K562 (cell line): ENCODE data around the gene OARD1. TPM values are rescaled to one million over a fixed set of nuclear protein-coding genes. Genes with fewer than 3 reads are reported as not detected.

ENCODE experiments used
- BRD9 ChIP-seq: fragments of 450-650 bp; IDR thresholded peaks from 2 replicates; pipeline ENCODE4 v1.6.1; 2018; ENCODE audit warnings: low read depth; ENCODE audit not compliant: partially characterized antibody
- CBX2 ChIP-seq: fragments of 200-600 bp; sonication (generic); IDR thresholded peaks from one replicate; pipeline ENCODE4 v1.6.1; 2012; ENCODE audit warnings: mild to moderate bottlenecking, low read length, inconsistent platforms; ENCODE audit not compliant: insufficient read depth, poor library complexity, severe bottlenecking
- CGGBP1 ChIP-seq: fragments of 250-450 bp; sonication (Bioruptor Pico); IDR thresholded peaks from 2 replicates; pipeline ENCODE4 v1.9.0; 2021; ENCODE audit warnings: mild to moderate bottlenecking
- CTCF ChIP-seq, 3 experiments: IDR thresholded peaks in 2 of 3; conservative IDR thresholded peaks in 1 of 3; 2 replicates each; pipeline ENCODE4 v1.5.1; 2011 to 2012; ENCODE audit warnings: low read length in 3 of 3, mild to moderate bottlenecking in 3 of 3, control low read depth in 2 of 3, improper control_type of control experiment in 1 of 3, inconsistent platforms in 1 of 3, low read depth in 1 of 3, mixed read lengths in 1 of 3, moderate library complexity in 1 of 3; ENCODE audit not compliant: insufficient read depth in 2 of 3
- DLX4 ChIP-seq: fragments of 250-450 bp; sonication (Bioruptor Pico); IDR thresholded peaks from 2 replicates; pipeline ENCODE4 v1.6.1; 2021; ENCODE audit warnings: mild to moderate bottlenecking
- ELF1 ChIP-seq: fragments of 200-800 bp; sonication (Bioruptor generic); IDR thresholded peaks from 2 replicates; pipeline ENCODE4 v1.6.1; 2016; ENCODE audit warnings: missing genetic modification characterization, missing compliant biosample characterization
- EP400 ChIP-seq: fragments of 450-650 bp; IDR thresholded peaks from 2 replicates; pipeline ENCODE4 v1.6.1; 2017; ENCODE audit warnings: antibody characterized with exemption, mild to moderate bottlenecking, moderate library complexity
- IRF2 ChIP-seq: sonication (generic); formaldehyde crosslinking; IDR thresholded peaks from 2 replicates; pipeline ENCODE4 v1.8.1; 2022; ENCODE audit warnings: mild to moderate bottlenecking, missing genetic modification reagents
- MAFF ChIP-seq: IDR thresholded peaks from 2 replicates; pipeline ENCODE4 v1.6.1; 2012; ENCODE audit warnings: low read length, improper control_type of control experiment
- MAFG ChIP-seq: fragments of 450-650 bp; conservative IDR thresholded peaks from 2 replicates; pipeline ENCODE4 v1.6.1; 2016; ENCODE audit warnings: missing genetic modification characterization, missing compliant biosample characterization
- NFIX ChIP-seq: fragments of 250-450 bp; sonication (Bioruptor Pico); IDR thresholded peaks from 2 replicates; pipeline ENCODE4 v1.4.0; 2020; ENCODE audit warnings: low read depth, mild to moderate bottlenecking, moderate library complexity
- PHF21A ChIP-seq: fragments of 450-650 bp; IDR thresholded peaks from 2 replicates; pipeline ENCODE4 v1.6.1; 2017; ENCODE audit warnings: low read depth, borderline replicate concordance
- POLR2AphosphoS2 ChIP-seq: IDR thresholded peaks from 2 replicates; pipeline ENCODE4 v1.6.1; 2012; ENCODE audit warnings: low read length, improper control_type of control experiment
- POU5F1 ChIP-seq: fragments of 150-350 bp; IDR thresholded peaks from 2 replicates; pipeline ENCODE4 v1.6.1; 2014; ENCODE audit warnings: borderline replicate concordance, low read length, low read depth, mild to moderate bottlenecking; ENCODE audit not compliant: partially characterized antibody
- PTRF ChIP-seq: fragments of 450-650 bp; IDR thresholded peaks from 2 replicates; pipeline ENCODE4 v1.6.1; 2016; ENCODE audit warnings: mild to moderate bottlenecking, missing genetic modification characterization, missing compliant biosample characterization
- SAP30 ChIP-seq: fragments of 200-600 bp; sonication (generic); IDR thresholded peaks from 2 replicates; pipeline ENCODE4 v1.6.1; 2012; ENCODE audit warnings: borderline replicate concordance, low read depth, mild to moderate bottlenecking, moderate library complexity, low read length, control low read depth, inconsistent platforms; ENCODE audit not compliant: insufficient read depth, poor library complexity, severe bottlenecking
- SIX5 ChIP-seq, 2 experiments: IDR thresholded peaks; 2 replicates each; pipeline ENCODE4 v1.6.1; 2011; ENCODE audit warnings: low read length in 2 of 2, borderline replicate concordance in 1 of 2, low read depth in 1 of 2, mild to moderate bottlenecking in 1 of 2, moderate library complexity in 1 of 2; ENCODE audit not compliant: insufficient read depth in 1 of 2
- TRIM28 ChIP-seq: fragments of 450-650 bp; IDR thresholded peaks from 2 replicates; pipeline ENCODE4 v1.6.1; 2017
- XRCC5 ChIP-seq: fragments of 200-400 bp; formaldehyde crosslinking; IDR thresholded peaks from 2 replicates; pipeline ENCODE4 v1.6.1; 2017; ENCODE audit warnings: low read depth, mild to moderate bottlenecking, low read length
- ZC3H4 ChIP-seq: sonication (generic); formaldehyde crosslinking; IDR thresholded peaks from 2 replicates; pipeline ENCODE4 v1.9.0; 2021; ENCODE audit warnings: missing genetic modification reagents, borderline replicate concordance
- ZFP1 ChIP-seq: fragments of 450-650 bp; formaldehyde crosslinking; IDR thresholded peaks from 2 replicates; pipeline ENCODE4 v1.4.0; 2020; ENCODE audit warnings: mild to moderate bottlenecking, mixed read lengths
- ZFP30 ChIP-seq: fragments of 250-450 bp; sonication (Bioruptor Pico); IDR thresholded peaks from 2 replicates; pipeline ENCODE4 v1.8.0; 2022; ENCODE audit warnings: moderate library complexity, mild to moderate bottlenecking, inconsistent platforms, borderline replicate concordance
- ZNF146 ChIP-seq: IDR thresholded peaks from one replicate; pipeline ENCODE4 v1.6.1; 2018; ENCODE audit warnings: missing compliant biosample characterization; ENCODE audit not compliant: unreplicated experiment
- ZNF184 ChIP-seq: sonication (generic); formaldehyde crosslinking; IDR thresholded peaks from 2 replicates; pipeline ENCODE4 v1.5.0; 2020; ENCODE audit warnings: missing genetic modification reagents
- ZNF224 ChIP-seq: sonication (generic); formaldehyde crosslinking; IDR thresholded peaks from 2 replicates; pipeline ENCODE4 v1.8.0; 2022; ENCODE audit warnings: mild to moderate bottlenecking, missing genetic modification reagents
- ZNF77 ChIP-seq: fragments of 250-450 bp; sonication (Bioruptor Pico); IDR thresholded peaks from 2 replicates; pipeline ENCODE4 v1.5.0; 2020
- polyA plus RNA-seq, 8 experiments: library from polyadenylated mRNA; depleted of rRNA in 4 of 8; stranded (reverse) in 5 of 8; unstranded in 3 of 8; fragments of >200 nt; fragmentation: Nextera tagmentation in 2 of 8; fragmentation: Illumina TruSeq in 1 of 8; extraction: Ambion mirVana in 2 of 8; extraction: Trizol in 1 of 8; gene quantifications; 2 replicates each; pipeline versions ENCODE4 v1.2.1 to v1.2.3, GENCODE V29; 2011 to 2014; ENCODE audit warnings: inconsistent platforms in 1 of 8, missing spikeins in 1 of 8
- total RNA-seq, 7 experiments: library from RNA; depleted of rRNA in 6 of 7; stranded (reverse); fragments of >200 nt in 6 of 7; fragmentation: Illumina TruSeq in 2 of 7; extraction: Trizol in 2 of 7; gene quantifications; 2 replicates each; pipeline versions ENCODE4 v1.2.1 to v1.2.3, GENCODE V29; 2011 to 2021; ENCODE audit warnings: low replicate concordance in 1 of 7

Gene OARD1
- total and polyA plus RNA-seq, 9 of the 15 experiments (the other 6 are each of a cell fraction or from before 2014, with no cell fraction given): 43.4 to 88.3 (median 61.1) TPM

GRCh38 chr6:41071923-41072835 lies at the start of gene OARD1 (continued):
- no peak for TF ChIP-seq DLX4 (CRISPR knock-in tag)
- TF ChIP-seq PTRF (tag): no peak
- peak; percentile 81 for TF ChIP-seq CGGBP1 (CRISPR knock-in tag)
- TF ChIP-seq MAFF: no peak
- TF ChIP-seq NFIX: no peak
- TF ChIP-seq PHF21A: no peak
- TF ChIP-seq TRIM28: peak; percentile 20; the same call in 1 of the 2 replicates
- TF ChIP-seq POU5F1: peak; percentile 86
- TF ChIP-seq ZNF77 (CRISPR knock-in tag): no peak
- no peak for TF ChIP-seq SAP30
- TF ChIP-seq ZC3H4: no peak; the same call in 1 of the 2 replicates
- no peak; the same call in 1 of the 2 replicates for TF ChIP-seq POLR2AphosphoS2
- no peak for TF ChIP-seq ZNF184 (CRISPR knock-in tag)
- no peak for TF ChIP-seq CBX2
- TF ChIP-seq XRCC5: no peak
- TF ChIP-seq SIX5 (IDR thresholded peaks at IDR 0.05; ENCODE audit: borderline replicate concordance in 1 of 2, insufficient read depth in 1 of 2, low read depth in 1 of 2, low read length in 2 of 2): 0 out of 4 replicates have a peak, but pooled peaks have one; percentile 32 to 41
- no peak for TF ChIP-seq ZNF146 (CRISPR knock-in tag)
- no peak for TF ChIP-seq IRF2 (CRISPR knock-in tag)
- TF ChIP-seq BRD9: peak; percentile 79
- TF ChIP-seq CTCF (IDR thresholded peaks at IDR 0.05 in 2 of 3, conservative IDR thresholded peaks at IDR 0.05 in 1 of 3; ENCODE audit: insufficient read depth in 2 of 3, low read depth in 1 of 3, low read length in 3 of 3): peak in 2 of 3 experiments; percentile 1 to 36; a peak in 2 of 6 replicates
- no peak for TF ChIP-seq ZNF224 (CRISPR knock-in tag)
- TF ChIP-seq ELF1 (tag): peak; percentile 99
- TF ChIP-seq MAFG (tag): no peak
- TF ChIP-seq ZFP1 (CRISPR knock-in tag): peak; percentile 4; the same call in 1 of the 2 replicates
- TF ChIP-seq EP400: peak; percentile 82
- TF ChIP-seq ZFP30 (CRISPR knock-in tag): no peak
